TTC549 (cell line): Measurements from ENCODE around the gene FKBP11.
"Not testable (repeated sequence)": the region's sequence is repeated elsewhere in the genome, so short reads cannot be mapped to it uniquely, and the experiment has no call there.

ENCODE experiments used
- FAIRE-seq: peaks from 2 replicates; lab custom pipeline; 2012; peaks lifted over from hg19 to GRCh38; lab: Jason Lieb, UNC

FKBP11 gene

DNA sequence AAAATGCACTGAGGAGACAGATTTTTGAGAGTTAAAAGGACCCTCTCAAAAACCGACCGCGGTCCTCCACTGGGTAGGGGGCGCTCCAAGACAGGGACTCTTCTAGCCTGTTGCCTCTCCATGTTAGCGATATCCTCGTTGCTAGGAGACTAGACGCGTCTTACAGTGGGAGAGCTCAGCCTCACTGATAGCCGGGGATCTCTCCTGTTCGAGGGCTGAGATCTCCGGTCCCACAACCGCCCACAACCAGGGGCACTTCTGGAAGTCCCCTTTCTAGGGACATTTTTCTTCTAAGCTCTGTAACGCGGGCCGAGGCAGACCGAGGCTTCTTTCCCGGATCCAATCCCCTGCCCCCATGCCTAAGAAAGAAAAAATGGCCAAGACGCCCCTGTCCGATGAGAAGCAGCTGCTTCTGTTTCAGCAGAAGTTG is 21.3 kb downstream of the FKBP11 start:
- FAIRE-seq: no peak

DNA sequence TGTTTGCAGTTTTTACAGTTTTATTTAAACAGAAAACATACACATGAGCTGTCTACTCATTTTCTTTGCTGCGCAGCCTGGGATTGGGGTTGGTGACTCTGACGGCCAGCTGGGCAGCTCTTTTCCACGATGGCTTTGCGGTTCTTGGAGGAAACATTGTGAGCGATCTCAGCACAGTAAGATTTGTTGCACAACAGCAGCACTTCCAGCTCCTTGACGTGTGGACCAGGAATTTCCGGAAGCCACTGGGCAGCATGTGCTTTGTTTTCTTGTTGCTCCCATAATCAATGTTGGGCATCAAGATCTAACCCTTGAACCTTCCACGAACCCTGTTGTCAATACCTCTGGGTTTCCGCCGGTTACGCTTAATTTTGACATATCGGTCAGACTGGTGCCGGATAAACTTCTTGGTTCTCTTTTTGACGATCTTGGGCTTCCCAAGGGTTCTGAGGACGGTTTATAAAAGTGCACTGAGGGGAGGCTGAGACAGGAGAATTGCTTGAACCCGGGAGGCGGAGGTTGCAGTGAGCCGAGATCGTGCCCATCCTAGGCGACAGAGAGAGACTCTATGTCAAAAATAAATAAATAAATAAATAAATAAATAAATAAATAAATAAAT is 21.8 kb downstream of the FKBP11 start:
- FAIRE-seq: no peak

DNA sequence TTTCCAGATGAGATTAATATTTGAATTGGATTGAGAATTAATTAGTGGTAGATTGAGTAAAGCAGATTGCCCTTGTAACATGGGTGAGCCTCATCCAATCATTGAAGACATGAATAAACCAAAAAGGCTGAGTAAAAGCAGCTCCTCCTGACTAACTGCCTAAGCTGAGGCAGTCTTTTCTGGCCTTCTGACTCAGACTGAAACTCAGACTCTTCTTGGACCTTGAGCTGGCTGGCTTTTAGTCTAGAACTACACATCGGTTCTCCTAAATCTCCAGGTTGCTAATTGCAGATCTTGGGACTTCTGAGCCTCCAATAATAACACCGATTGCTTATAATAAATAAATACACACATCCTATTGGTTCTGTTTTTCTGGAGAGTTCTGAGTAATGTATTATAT is 24.0 kb downstream of the FKBP11 start:
- no peak for FAIRE-seq

DNA sequence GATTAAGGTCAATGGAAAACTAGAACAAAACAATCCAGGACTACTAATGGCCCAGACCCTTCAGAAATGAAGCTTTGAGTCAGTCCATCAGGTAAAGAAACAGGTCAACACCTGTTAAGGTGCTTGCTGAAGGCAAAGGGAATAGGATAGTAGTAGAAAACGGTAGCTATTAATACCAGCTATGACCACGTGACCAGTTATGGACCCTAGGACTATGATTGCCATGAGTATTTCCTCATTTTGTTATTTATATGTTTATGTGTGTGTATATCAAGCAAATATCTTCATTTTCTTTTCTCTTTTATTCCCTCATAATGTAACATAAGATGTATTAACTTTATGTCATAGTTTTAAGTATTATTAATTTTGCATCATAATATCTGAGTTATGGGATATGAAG is 25.6 kb downstream of the FKBP11 start:
- FAIRE-seq: no peak

GRCh38 chr12:48894271-48894670 is 31.0 kb downstream of the FKBP11 start:
- no peak for FAIRE-seq

- no peak for FAIRE-seq
Observed at GRCh38 chr12:48890657-48891418, 34.5 kb downstream of the FKBP11 start.

DNA sequence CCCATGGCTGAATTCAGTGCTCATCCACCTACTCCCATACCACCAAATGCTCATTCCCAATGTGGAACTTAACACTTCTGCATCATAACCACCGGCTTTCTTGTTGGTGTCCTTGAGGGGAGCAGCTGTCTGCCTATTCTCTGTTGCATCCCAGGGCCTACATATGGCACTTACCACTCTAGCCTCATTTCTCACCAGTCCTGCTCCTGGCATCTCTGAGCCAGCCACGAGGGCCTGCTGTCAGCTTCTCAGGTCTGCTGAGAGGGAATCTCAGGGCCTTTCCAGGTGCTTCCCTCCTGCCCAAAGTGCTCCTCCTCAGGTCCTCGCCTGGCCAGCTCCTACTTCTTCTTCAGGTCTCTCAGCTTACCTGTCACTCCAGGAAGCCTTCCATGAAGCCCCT is 35.6 kb downstream of the FKBP11 start:
- no peak for FAIRE-seq

GRCh38 chr12:48883305-48884161 is 41.8 kb downstream of the FKBP11 start:
- FAIRE-seq: no peak

GRCh38 chr12:48882972-48883304 is 42.4 kb downstream of the FKBP11 start:
- FAIRE-seq: no peak

DNA sequence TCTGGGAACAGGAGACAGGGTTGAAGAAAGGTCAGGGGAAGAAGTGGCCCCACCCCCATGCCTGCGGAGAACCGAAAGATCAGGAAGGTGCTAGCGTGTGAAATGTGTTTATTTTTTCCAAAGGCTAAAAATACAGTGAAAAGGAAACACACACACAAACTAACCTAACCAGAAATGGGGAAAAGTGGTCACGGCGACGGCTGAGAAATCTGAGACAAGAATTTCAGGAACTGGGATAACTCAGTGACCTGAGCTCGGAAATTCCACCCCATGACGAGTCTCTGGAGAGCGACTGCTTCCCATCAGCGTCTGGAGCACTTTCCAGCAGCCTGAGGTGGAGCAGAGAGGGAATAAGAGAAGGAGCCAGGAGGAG is 43.0 kb downstream of the FKBP11 start:
- no peak for FAIRE-seq

DNA sequence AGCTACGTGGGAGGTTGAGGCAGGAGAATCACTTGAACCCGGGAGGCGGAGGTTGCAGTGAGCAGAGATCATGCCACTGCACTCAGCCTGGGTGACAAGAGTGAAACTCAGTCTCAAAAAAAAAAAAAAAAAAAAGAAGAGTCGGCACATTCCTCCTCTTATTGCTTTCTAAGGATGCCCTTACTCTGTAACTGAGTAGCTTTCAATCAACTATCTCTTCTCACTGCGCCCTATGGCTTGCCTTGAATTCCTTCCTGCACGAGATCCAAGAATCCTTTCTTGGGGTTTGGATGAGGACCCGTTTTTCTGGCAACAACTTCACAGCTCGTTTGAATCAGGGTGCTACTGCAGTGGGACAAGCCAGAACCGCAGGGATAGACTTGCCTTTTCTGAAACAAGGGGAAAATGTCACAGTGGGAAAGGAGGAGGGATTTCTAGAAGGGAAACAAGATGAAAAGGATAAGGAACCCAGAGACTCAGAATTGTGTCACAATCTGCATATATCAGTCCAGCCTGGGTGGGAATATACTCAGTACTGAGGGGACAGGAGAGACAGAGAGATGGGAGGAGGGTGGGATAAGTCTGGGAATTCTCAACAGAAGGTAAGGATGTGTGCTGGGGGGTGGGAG is 43.5 kb downstream of the FKBP11 start:
- FAIRE-seq: no peak

GRCh38 chr12:48880647-48881046 is 44.6 kb downstream of the FKBP11 start:
- FAIRE-seq: no peak

DNA sequence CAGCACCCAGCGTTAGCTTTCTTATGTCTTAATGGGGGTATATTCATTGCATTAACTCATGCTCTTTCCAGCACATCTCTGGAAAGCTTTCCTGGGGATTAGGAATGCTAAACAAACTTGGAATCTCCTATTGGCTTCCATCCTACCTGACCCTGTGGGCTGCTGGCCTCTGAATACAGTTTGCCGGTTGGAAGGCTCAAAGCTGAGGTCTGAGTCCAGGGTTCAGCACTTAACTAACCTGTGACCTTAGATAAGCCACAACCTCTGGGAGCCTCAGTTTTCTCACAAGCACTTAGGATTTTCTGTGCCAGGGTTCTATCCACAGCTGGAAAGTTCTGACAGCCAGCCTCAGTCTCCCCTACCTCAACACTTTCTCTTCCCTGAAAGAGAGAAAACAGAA is 46.7 kb downstream of the FKBP11 start:
- no peak for FAIRE-seq

DNA sequence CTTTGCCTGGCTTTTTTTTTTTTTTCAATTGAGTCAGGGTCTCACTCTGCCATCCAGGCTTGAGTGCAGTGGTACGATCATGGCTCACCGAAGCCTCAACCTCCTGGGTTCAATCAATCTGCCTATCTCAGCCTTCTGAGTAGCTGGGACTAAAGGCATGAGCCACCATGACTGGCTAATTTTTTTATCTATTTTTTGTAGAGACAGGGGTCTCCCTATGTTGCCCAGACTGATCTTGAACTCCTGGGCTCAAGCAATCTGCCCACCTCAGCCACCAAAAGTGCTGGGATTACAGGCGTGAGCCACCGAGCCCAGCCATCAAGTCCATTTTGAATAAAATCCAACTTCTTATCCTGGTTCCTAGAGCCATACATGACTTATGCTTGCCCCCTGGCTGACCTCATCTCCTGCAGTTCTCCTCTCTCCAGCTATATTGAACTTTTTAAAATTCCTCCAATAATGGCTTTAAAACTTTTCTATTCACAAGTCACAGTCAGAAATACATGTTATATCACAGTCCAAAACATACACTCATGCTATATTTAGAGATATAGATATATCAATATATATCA is 49.3 kb downstream of the FKBP11 start:
- FAIRE-seq: no peak

- not testable (repeated sequence) for FAIRE-seq
Observed at GRCh38 chr12:48873534-48873933, 51.8 kb downstream of the FKBP11 start.

GRCh38 chr12:48873096-48873495 is 52.2 kb downstream of the FKBP11 start:
- no peak for FAIRE-seq
